GM12801 (cell line): ENCODE measurements around the gene SYNRG.

ENCODE experiments used
- TF ChIP-seq, protein P1 (sequence below): IDR thresholded peaks from one replicate; pipeline ENCODE4 v1.5.1; 2011; ENCODE audit warnings: control low read depth; ENCODE audit not compliant: insufficient read length; ENCODE audit errors: extremely low read depth

Gene SYNRG

GRCh38 chr17:37518826-37519225 lies 90.4 kb downstream of the SYNRG start:
- TF ChIP-seq, protein P1, sequence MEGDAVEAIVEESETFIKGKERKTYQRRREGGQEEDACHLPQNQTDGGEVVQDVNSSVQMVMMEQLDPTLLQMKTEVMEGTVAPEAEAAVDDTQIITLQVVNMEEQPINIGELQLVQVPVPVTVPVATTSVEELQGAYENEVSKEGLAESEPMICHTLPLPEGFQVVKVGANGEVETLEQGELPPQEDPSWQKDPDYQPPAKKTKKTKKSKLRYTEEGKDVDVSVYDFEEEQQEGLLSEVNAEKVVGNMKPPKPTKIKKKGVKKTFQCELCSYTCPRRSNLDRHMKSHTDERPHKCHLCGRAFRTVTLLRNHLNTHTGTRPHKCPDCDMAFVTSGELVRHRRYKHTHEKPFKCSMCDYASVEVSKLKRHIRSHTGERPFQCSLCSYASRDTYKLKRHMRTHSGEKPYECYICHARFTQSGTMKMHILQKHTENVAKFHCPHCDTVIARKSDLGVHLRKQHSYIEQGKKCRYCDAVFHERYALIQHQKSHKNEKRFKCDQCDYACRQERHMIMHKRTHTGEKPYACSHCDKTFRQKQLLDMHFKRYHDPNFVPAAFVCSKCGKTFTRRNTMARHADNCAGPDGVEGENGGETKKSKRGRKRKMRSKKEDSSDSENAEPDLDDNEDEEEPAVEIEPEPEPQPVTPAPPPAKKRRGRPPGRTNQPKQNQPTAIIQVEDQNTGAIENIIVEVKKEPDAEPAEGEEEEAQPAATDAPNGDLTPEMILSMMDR = no peak

DNA sequence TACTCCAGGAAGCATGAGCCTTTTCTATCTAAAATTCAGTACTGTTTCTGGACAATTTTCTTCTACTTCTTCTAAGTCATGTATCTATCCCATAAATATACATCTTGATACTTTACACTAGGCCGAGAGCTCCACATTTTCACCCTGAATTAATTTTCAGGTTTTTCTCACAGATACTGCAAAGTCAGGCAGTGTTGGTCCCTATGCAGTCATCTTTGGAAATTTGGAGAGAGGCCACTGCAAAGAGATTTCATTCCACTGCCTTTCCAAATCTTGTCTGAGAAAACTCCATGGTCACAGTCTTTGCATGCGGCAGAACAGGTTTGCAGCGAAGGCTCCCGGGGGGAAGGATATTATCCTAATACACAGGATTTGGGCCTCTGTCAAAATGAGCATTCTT lies 91.3 kb downstream of the SYNRG start:
- TF ChIP-seq, protein P1 = no peak

- TF ChIP-seq, protein P1 = no peak
These were observed 93.1 kb downstream of the SYNRG start for GRCh38 chr17:37516127-37516571.

DNA sequence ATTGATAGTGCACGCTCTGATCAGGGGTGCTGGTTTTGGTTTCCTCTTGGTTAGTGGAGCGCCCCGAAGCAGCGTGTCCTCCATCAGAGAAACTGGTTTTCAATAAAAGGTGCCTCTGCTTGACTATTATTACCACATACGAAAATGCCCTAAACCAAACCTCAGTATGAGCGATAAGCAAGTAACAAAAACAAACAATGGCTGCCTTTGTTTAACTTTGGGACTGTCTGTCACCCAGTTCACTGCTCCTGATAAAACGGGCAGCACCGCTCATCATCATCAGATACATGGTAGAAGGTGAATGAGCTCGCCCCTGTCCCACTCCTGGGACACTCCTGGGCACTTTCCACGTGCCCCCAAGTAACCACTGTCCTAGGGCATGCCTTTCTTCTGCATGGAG lies 95.5 kb downstream of the SYNRG start:
- TF ChIP-seq, protein P1 = no peak

DNA sequence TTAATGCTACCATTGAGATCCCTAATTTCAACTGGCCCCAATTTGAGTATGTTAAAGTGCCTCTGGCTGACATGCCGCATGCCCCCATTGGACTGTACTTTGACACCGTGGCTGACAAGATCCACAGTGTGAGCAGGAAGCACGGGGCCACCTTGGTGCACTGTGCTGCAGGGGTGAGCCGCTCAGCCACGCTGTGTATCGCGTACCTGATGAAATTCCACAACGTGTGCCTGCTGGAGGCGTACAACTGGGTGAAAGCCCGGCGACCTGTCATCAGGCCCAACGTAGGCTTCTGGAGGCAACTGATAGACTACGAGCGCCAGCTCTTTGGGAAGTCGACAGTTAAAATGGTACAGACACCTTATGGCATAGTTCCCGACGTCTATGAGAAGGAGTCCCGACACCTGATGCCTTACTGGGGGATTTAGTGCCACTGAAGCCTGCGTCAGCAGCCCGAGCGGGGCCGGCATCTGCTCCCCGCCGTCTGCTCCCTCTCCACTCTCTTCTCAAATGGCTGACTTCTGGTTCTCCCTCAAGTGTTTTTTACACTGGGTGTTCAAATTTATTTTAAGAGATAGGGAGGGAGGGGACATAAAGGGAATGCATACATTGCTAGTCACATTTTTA lies 96.7 kb downstream of the SYNRG start:
- TF ChIP-seq, protein P1 = no peak

- TF ChIP-seq, protein P1 = no peak
These were observed 99.2 kb downstream of the SYNRG start for GRCh38 chr17:37510056-37510455.

GRCh38 chr17:37507111-37507510 lies 102.1 kb downstream of the SYNRG start:
- TF ChIP-seq, protein P1 = no peak
